GM04503 (cell line): Measurements from ENCODE around the gene TNN.
"Not testable (repeated sequence)": the region's sequence is repeated elsewhere in the genome, so short reads cannot be mapped to it uniquely, and the experiment has no call there.

Experiments
- DNase-seq: peaks from one replicate; pipeline ENCODE4 v3.0.0-alpha.2; 2012; ENCODE audit warnings: low read depth

Gene TNN

GRCh38 chr1:175072099-175072951, 4.7 kb downstream of the TNN start:
- peak; percentile 37 for DNase-seq

GRCh38 chr1:175073061-175073460, 5.4 kb downstream of the TNN start:
- peak; percentile 9 for DNase-seq

GRCh38 chr1:175073633-175074032, 6.0 kb downstream of the TNN start:
- DNase-seq: no peak

DNA sequence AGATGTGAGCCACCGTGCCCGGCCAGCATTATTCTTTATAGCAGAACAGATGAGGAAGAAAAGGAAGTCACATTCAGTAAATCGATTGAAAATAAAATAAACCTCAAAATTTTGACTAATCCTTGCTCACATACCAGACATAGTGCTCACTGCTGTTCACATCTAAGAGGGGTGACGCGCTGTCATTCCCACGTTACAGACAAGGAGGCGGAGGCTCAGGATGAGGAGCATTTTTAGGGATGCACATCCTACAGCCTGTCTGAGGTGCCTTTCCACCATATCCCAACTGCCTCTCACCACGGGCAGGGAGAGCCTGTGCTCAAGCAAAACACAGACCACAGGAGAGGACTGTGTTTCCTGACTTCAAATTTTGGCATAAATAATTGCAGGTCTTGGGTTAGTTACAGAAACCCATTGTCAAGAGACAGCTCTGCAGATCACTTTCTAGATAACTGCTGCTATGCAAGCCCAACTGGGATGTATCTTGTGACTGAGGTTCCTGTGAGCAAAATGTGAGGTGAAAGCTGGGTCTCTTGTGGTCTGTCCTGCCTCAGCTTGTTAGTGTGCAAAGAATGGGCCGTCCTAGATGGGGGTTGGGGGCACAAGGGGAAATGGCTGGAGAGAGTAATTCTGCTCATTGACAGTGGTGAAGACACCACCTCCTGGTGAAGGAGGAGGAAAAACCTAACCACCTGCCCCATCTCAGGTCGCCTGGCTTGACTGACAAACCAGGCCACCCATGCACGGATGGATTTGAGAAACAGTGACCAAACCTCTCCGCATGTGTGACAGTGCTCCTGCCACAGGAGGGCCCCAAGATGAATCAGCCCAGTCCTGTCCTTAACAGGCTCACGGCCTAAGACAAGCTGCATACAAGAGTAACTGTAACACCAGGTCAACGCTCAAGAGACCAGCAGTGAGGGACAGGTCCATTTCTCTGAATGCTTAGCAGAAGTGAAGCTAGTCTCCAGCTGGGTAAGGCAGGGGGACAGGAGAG, 8.2 kb downstream of the TNN start:
- DNase-seq: no peak

- no peak for DNase-seq
Measured at GRCh38 chr1:175077356-175078030, 9.9 kb downstream of the TNN start.

DNA sequence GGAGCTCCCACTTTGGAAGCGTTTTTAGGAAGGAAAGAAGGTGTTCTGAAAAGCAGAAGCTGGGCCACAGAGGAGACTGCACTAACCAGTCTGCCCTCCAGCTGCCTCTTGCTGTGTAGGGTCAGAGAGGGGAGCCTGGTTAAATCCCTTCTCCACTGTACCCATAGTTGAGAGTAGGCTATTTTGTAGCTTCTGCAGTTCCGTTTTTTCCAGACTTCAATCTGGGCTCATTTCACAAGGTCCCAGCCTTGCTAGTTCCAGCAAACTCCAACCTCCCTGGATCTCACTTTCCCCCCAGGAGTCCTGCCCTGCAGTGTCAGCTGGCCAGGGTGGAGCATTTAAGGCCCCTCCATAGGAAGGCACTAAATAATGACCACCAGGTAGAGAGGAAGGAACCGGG, 11.0 kb downstream of the TNN start:
- DNase-seq: no peak

GRCh38 chr1:175079338-175079737, 11.7 kb downstream of the TNN start:
- DNase-seq: no peak

GRCh38 chr1:175080030-175080429, 12.4 kb downstream of the TNN start:
- DNase-seq: no peak

DNA sequence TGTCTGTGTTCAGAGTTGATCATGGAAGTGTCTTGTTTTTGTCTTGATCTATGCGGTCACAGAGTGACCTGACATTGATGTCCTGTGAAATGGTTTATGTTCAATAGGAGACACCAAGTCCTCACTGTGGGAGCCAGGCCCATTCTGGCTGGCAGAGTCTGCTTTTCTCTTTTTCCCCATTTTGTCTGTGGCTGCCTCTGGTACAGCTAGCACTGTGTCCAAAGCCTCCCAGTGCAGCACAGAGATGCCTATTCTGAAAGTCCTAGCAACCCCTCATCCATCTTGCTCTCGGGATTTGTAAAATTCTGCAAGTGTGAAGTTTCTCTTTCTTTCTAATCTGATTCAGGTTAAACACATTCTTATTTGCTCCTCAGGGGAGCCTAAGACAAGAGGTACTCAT, 14.3 kb downstream of the TNN start:
- DNase-seq: no peak

DNA sequence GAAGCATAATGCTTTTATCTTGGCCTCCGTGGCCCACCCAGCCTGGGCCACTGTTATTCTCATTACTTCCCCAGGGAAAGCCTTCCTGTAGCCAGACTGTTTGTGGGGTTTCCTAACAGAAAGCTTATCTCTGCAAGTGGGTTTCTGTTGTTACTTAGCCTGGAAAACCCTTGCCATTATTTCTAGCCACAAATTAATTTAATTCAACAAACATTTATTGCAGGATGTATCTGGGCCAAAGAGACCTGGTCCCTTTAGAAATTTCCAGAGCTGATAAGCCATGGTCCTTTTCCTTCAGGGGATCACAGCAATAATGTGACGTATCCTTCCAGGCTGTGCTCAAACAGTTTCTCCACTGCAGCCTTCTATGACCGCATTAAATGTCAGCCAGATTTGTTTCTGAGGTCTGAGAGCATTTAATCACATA, 20.9 kb downstream of the TNN start:
- no peak for DNase-seq

GRCh38 chr1:175089136-175089718, 21.6 kb downstream of the TNN start:
- DNase-seq: no peak

DNA sequence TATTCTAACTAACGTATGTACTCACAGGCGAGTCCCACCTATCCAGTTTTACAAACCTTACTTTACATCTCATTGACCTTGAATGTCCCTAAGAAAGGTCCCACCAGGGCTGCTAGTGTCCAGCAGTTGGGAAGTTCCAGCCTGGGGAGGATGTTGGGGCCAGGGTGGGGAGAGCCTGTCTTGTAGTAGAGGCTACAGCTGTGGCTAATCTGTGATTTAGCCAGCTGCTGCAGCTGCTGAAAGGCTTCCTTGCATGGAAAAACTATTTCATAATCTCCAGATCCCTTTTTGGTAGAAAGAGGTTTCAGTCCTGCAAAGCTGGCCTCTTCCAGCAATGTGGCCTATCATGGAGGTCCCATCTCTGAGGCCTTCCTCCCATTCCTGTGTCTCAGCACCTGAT, 23.1 kb downstream of the TNN start:
- DNase-seq: no peak

GRCh38 chr1:175094626-175095025, 27.0 kb downstream of the TNN start:
- no peak for DNase-seq

DNA sequence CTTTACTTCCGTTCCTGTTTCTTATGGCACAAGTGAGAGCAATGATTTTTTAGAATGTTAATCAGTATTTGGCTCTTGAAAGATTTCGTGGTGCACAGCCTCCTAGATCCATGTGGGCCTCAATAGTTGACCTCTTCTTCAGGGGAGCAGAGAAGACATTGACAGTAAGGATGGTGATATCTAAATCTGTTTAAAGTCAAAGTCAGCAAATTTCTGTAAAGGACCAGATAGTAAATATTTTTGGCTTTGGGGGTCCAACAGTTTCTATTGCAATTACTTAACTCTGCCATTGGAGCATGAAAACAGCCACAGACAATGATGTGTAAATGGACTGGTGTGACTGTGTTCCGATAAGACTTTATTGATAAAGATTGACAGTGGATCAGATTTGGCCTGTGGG, 27.4 kb downstream of the TNN start:
- DNase-seq: no peak

GRCh38 chr1:175095978-175096607, 28.5 kb downstream of the TNN start:
- DNase-seq: no peak

DNA sequence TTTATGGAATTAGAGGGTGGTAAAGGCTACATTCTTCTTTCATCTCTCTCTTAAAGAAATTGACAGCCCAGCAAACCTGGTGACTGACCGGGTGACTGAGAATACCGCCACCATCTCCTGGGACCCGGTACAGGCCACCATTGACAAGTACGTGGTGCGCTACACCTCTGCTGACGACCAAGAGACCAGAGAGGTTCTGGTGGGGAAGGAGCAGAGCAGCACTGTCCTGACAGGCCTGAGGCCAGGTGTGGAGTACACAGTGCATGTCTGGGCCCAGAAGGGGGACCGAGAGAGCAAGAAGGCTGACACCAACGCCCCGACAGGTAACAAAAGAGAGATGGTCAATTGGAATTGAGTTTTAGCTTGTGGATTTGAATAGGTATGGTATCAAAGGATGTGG, 29.7 kb downstream of the TNN start:
- DNase-seq: no peak

DNA sequence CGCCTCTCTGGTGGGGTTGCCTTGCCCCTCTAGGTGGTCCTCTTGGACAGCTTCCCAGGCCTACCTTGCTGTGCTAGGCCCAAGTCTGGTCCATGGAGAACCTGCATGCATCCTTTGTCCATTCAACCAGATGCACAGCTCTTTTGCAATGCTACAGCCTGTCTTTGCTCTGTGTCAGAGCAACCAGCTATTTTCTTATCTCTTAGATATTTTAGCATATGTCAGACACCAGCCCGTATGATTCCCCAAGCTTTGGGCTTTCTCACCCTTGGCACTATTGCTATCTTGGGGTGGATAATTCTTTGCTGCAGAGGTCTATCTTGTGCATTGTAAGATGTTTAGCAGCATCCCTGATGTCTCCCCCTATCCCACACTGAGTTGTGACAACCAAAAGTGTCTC, 32.3 kb downstream of the TNN start:
- no peak for DNase-seq

- not testable (repeated sequence) for DNase-seq
Measured at GRCh38 chr1:175102166-175102565, 34.5 kb downstream of the TNN start.

DNA sequence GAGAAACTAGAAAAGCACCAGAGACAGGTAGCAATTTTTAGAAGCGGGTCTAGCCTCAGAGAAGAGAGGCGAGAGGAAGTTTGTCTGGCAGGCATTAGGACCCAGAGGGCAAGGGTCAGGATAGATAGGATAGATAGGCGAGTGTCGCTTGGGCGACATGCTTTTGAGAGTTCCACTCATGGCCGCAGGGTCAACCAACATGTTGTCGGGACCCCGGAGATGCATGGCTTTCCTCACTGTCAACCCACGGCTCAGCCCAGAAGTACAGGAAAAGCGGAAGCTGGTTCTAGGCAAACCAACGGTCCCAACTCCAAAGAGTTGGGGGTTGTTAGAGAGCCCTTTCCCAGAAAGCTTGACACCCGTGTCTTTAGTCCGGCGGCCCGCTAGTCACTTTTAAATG, 38.9 kb downstream of the TNN start:
- not testable (repeated sequence) for DNase-seq

DNA sequence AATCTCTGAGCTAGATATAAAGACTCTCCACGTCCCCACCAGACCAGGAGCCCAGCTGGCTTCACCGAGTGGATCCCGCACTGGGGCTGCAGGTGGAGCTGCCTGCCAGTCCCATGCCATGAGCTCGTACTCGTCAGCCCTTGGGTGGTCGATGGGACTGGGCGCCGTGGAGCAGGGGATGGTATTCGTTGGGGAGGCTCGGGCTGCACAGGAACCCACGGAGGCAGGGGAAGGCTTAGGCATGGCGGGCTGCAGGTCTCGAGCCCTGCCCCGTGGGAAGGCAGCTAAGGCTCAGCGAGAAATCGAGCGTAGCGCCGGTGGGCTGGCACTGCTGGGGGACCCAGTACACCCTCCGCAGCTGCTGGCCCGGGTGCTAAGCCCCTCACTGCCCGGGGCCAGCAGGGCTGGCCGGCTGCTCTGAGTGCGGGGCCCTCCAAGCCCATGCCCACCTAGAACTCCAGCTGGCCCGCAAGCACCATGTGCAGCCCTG, 40.7 kb downstream of the TNN start:
- not testable (repeated sequence) for DNase-seq

DNA sequence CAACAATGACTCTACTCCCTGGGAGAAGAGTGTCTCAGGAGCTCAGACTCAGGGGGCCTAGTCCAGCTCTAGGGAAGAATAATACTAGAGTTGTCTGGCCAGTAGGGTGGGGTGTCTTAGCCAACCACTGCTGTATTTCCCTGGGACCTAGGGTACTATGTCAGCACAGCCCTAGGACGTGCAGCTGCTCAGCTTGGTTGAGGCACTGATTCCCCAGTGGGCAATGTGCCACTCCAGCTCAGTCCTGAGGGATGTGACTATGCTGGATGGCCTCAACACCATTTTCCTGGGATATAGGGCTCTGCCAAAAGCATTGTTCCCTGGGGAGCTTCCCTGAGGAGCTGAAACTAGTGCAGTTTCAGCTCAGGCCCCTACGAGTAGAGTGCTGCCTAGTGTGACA, 47.4 kb downstream of the TNN start:
- DNase-seq: no peak
